Measurements from ENCODE around the gene CDH12.

- TF ChIP-seq POLR2AphosphoS5 (IDR thresholded peaks at IDR 0.05): no peak
- TF ChIP-seq POLR2A (IDR thresholded peaks at IDR 0.05): no peak
Observed at GRCh38 chr5:21820527-21820926, 1032.6 kb downstream of the CDH12 start.

Data from gastroesophageal sphincter (tissue), 2 donors.